Panc1 (cell line): ENCODE measurements around the gene METRN.

ENCODE experiments used
- SIN3A ChIP-seq: IDR thresholded peaks from 2 replicates; pipeline ENCODE4 v1.6.1; 2012; ENCODE audit warnings: low read depth, mild to moderate bottlenecking, low read length, moderate library complexity, borderline replicate concordance; ENCODE audit not compliant: insufficient read depth
- TF ChIP-seq, protein P1 (sequence below): fragments of 450-650 bp; IDR thresholded peaks from 2 replicates; pipeline ENCODE4 v1.5.1; 2017; ENCODE audit warnings: mild to moderate bottlenecking

DNA sequence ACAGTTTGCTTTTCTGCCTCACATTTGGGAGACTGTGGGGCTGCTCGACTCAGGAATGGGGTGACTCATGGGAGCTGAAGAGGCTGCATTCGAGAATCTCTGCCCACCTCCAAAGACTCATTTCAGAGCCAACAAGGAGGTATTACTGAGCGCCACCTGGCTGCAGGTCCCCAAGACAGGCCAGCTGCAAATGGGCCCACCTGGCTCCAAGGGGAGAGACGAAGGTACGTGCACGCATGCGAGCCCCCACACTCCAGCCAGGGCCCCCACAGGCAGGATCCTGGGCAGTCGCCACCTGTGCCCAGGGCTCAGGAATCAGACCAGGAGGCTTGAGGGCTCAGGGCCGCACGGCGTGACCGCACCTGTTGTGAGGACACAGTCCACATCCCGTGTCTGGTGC, 18.0 kb downstream of the METRN start:
- TF ChIP-seq SIN3A, result no peak
- TF ChIP-seq, protein P1, sequence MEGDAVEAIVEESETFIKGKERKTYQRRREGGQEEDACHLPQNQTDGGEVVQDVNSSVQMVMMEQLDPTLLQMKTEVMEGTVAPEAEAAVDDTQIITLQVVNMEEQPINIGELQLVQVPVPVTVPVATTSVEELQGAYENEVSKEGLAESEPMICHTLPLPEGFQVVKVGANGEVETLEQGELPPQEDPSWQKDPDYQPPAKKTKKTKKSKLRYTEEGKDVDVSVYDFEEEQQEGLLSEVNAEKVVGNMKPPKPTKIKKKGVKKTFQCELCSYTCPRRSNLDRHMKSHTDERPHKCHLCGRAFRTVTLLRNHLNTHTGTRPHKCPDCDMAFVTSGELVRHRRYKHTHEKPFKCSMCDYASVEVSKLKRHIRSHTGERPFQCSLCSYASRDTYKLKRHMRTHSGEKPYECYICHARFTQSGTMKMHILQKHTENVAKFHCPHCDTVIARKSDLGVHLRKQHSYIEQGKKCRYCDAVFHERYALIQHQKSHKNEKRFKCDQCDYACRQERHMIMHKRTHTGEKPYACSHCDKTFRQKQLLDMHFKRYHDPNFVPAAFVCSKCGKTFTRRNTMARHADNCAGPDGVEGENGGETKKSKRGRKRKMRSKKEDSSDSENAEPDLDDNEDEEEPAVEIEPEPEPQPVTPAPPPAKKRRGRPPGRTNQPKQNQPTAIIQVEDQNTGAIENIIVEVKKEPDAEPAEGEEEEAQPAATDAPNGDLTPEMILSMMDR, result no peak
